HuH-7.5 (cell line): Measurements from ENCODE around the gene ZFP36L1.
"Not testable (repeated sequence)": the region's sequence is repeated elsewhere in the genome, so short reads cannot be mapped to it uniquely, and the experiment has no call there.

ENCODE experiments used
- DNase-seq: peaks from one replicate; pipeline ENCODE4 v3.0.0; 2011; ENCODE audit warnings: low spot score

Gene ZFP36L1

GRCh38 chr14:68784226-68784910 is 8.5 kb downstream of the ZFP36L1 start:
- peak; percentile 81 for DNase-seq

GRCh38 chr14:68783408-68784225 is 9.2 kb downstream of the ZFP36L1 start:
- DNase-seq = no peak

DNA sequence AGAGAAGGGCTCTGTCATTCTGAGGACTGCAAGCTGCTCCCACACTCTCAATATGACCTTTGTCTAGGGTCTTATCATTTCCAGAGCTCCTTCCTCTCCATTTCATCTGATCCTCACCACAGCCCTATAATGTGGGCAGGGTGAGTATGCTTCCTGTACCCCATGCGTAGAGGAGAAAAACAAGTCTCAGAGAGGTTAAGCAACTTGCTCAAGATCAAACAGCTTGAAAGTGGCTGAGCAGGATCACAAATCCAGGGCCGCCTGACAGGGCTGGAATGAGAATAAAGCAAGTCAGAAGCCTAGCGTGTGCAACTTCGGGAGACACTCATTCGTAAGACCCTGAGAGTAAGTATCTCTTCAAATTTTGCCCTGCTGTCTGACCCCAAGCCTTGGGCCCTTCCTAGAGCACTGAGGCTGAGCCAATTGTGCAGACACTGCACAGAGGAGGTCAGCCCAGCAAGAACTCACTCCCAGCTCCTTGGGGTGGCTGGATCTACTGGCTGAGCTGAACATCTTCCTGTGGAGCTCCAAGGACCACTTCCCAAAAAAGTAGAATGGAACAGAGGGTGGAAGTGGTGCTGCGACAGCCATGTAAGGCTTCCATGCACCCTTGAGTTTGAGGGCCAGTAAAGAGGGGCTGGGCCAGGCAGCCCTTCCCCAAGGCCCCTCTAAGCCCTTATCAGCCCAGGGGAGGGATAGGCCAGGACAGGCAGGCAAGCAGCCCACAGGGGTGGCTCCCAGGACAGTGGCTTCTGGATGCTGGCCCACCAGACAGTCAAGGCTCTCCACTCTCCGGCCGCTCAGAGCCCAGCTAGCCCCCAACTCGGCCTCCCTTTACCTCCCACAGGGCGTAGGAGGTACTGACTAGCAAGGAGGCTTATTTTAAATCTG is 10.5 kb downstream of the ZFP36L1 start:
- no peak for DNase-seq

DNA sequence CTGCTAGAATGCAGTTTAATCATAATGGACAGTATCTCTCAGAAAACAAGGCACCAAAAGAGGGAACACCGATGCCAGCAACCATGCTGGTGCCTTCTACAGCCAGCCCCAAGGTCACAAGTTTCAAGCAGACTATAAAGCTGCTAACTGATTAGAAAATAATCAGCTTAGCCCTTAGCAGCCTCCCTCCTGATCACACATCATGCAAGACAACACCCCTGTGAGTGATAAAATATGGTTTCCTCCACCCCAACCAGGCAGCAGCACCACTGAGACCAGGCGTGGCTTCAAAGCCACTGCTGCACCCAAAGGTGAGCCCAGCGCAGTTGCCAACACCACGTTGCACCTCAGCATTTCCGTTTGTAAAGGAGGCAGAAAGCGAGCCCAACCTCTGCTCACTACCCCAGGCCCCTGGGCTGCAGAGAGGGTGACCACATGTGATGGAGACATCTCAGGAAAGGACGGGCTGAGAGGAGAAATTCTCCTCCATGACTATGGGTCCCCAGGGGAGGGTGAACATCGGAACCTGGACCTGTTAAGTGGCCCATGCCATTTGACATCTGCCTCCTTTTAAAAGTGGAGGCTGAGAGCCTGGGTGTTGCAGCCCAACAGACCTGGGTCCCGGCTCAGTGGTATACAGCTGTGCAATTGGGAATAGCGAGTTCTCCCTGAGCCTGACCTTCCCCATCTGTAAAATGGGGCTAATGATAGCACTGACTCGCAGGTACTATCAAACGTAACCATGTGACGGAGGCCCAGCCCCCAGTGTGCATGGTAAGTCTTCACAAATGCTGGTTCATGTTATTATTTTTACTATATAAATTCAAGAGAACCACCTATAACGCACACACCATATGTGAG is 11.5 kb downstream of the ZFP36L1 start:
- DNase-seq = no peak

DNA sequence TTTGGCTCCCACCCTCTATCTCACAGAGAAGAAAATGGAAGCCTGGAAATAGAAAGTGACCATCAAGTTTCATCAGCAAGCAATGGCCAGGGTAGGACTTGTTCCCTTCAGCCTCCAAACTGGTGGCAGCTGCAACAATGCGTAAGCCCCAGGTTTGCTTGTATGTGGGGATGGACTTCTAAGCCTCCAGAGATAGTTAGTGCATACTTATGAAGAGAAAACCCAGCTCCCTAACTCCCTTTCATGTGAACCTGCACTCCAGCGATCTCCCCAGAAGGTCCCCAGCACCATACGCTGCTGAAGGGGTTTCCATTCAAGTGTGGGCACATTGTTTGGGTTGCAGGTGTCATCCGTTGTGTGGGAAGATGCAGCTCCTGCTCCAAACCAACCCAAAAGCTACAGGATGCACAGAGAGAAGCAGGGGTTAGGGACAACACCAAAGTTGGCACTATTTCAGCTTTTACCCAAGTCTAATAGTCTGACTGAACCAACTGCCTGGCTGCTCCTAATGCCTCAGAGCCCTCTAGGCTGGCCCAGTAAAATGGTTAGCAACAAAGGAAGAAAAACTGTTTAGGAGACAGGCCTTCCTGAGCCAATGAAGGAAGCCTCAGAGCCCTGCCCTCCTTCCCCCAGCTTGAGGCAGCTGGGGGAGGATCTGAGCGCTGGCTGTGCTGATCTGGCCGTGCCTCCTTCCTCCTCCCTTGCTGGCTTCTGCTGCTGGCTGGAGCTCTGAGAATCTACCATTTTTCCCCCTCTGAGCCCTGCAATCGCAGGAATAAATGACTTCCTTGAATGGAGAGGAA is 12.3 kb downstream of the ZFP36L1 start:
- DNase-seq = no peak

DNA sequence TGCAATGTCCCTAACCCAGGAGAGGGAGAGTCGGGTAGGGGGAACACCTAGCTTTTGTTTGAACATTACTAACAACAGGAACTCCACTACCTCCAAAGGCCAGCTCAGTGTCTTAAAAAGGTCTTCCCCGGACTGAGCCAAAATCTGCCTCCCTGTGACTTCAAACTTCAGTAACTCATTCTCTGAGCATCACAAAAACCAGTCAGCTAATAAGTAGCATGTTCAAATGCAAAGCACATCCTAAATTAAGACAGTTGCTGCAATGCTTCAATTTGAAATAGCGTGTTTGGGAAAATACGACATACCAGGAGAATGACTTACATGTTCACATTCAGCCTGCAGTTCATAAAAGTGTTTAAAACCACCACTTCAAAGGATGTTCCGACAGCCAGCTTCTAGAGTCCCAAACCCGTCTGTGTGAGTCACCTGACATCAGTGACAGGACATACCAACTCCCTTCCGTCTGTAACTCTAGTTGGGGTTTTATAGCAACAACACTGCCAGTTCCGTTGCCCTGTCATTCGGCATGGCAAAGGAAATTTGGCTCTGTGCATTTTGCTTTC is 13.0 kb downstream of the ZFP36L1 start:
- DNase-seq = no peak

GRCh38 chr14:68777644-68778043 is 15.2 kb downstream of the ZFP36L1 start:
- no peak for DNase-seq

- no peak for DNase-seq
Measured at GRCh38 chr14:68775614-68776126, 17.2 kb downstream of the ZFP36L1 start.

DNA sequence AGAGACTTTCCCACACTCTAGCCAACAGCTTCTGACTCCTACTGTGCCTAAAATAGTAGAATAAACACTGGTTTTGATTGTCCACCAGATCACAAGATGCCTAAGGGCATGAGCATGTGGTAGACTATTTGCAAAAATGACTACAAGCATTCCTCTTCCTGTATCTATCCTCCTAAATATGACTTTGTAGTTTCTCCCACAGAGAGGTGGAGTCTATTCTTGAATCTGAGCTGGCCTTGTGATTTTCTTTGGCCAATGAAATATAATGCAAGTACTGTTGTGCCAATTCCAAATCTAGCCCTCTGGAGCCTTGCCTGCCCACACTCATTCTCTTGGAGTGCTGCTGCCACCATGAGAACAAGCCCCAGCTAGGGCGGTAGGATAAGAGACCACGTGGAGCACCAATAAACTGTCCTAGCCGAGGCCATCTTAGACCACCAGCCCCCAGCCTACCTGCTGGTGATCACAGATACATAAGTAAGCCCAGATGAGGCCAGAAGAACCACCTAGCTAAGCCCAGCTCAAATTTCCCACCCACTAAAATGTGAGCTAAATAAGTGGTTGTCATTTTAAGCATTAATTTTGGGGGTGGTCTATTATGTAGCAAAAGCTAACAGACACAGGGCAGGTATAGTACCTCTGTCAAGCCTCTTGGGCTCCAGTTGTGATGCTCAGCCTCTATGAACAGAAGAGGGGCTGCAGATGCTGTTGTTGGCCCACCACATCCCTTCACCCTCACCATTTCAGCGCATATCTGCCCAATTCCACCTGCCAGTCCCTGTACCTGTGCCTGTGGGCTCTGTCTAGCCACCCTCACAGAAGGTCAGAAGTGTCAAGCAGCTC is 17.9 kb downstream of the ZFP36L1 start:
- no peak for DNase-seq

GRCh38 chr14:68772761-68773381 is 20.0 kb downstream of the ZFP36L1 start:
- DNase-seq = no peak

- no peak for DNase-seq
Measured at GRCh38 chr14:68771631-68772030, 21.2 kb downstream of the ZFP36L1 start.

DNA sequence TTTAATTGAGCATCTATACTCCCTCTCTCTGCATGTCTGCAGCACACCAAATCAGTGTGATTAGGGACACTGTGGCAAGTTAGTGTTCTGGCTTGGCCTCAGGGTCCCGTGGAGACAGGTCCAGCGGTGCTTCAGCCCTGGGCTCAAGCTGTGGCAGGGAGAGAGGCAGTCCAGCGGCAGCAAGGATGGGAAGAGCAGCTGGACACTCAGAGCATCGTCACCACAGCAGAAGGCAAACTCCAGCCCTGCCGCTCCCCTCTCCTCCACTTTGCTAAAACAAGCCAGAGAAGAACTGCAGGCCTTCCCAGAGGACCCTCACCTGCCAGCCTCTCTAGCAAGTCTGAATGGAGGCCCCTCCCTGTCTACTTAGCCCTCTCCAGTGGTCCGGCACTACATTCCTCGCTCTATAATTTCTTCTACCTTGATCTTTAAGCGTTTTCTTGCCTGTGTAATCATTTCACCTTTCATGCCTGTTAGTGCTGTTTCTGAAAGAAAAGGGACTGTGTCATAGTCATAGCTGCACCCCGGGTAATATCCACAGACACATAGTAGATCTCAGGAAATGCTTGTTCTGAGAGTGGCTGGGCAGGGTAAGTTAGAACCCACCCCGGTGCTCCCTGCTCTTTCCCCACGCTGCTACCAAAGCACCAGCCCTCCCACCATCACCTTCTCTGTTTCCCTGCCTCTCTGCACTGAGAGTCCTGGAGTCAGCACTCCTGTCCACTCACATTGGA is 22.1 kb downstream of the ZFP36L1 start:
- DNase-seq = no peak

DNA sequence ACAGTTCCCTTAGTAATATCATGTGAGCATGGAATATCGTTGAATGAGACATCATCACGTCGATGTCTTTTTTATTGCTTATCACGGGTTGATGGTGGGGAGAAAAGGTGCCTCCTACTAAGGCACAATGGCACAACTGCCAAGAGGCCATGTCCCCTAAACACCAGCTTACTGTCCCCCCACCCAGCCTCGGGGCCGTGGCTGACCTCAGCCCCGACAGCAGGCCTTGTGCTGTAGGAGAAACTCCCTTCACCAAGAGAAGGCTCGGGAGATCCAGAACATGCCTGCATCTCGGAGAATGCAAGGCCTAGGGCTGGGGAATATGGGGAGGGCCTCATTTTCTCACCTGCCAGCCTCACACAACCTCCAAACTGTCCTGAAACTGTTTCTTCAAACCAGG is 22.8 kb downstream of the ZFP36L1 start:
- no peak for DNase-seq

DNA sequence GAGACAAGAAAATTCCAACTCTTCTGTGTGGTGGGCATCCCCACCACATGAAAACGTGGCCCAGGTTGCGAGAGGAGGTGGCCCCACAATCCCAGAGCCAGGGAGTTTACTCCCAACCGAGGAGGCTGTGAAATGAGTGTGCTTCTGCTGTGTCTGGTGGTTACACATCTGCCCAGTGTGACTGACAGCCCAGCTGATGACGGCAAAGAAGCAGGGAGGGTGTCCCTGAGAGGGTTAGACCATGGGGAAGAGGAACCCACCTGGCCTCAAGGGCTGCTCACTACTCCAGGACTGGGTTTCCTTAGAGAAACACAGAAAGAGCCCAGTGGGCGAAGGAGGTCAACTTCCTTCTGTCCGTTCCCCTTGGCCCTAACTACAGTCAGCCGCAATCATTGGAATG is 24.6 kb downstream of the ZFP36L1 start:
- no peak for DNase-seq

- no peak for DNase-seq
Measured at GRCh38 chr14:68767248-68767645, 25.6 kb downstream of the ZFP36L1 start.

DNA sequence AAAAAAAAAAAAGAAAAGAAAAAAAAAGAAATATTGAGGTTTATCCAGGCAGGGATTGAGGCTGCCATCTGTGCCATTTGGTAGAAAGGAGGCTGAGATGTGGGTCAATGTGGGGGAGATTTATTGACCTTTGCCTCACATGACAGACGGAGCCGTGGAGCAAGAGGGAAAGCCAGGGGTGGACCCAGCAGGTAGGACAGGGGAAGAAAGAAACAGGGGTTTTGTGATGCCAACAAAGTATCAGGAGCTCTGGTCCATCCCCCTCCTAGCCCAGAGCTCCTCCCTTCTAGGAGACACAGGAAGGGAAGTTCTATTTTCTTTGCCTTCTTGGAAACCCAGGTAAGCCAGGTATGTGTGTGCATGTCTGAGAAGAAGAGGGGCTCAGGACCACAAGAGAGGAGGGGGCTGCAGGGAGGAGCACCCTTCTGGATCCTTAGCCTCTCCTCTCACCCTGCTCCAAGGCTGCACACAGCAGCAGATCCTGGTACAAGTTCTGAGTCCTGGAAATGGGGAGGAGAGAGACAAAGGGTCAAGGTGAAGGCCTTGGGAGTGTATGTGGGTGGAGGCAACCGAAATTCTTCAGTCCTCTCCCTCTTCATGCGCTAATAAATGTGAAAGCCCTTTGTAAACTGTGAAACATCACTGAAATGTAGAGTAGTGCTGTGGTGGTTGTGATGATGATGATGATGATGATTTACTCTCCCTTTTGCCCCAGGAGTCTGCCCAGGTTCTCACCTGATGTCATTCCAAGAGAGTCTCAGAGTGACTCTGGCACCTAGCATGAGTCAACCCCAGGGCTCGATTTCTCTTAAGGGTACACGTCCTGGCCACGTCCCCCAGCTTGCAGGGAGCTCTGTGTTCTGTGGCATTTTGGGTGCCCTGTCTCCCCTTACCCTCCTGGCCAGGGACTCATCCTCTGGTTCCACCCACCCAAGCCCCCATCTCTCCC is 26.3 kb downstream of the ZFP36L1 start:
- no peak for DNase-seq

- DNase-seq = not testable (repeated sequence)
Measured at GRCh38 chr14:68763843-68764242, 29.0 kb downstream of the ZFP36L1 start.
